K562 (cell line): Measurements from ENCODE around the gene MKNK1. TPM values are rescaled to one million over a fixed set of nuclear protein-coding genes. Genes with fewer than 3 reads are reported as not detected.
A peak's percentile ranks its signal among the peaks of the same experiment; 100 is the strongest.

ENCODE experiments used
- ATAC-seq: fragments of 200-7000 bp; cut with Tn5 transposase; 3 replicates; pipeline ENCODE4 v1.9.1; 2020; ENCODE audit warnings: moderate library complexity
- BruUV-seq: library from RNA; stranded (reverse); fragments of 400-500 nt; replicated peaks from 2 replicates; lab custom pipeline; 2021; lab: Mats Ljungman, UMichigan
- CTCF ChIA-PET: fragments of 300-600 bp; formaldehyde crosslinking; extraction: SDS; loops from one replicate; lab custom pipeline; 2021; ENCODE audit warnings: low intra/inter-chr PET ratio; lab: Yijun Ruan, JAX
- POLR2A ChIA-PET: fragments of 300-600, 350-650 bp; sonication (Branson Sonifier 250); formaldehyde crosslinking; extraction: SDS; loops from one replicate; lab custom pipeline; 2021; ENCODE audit warnings: antibody characterized with exemption, inconsistent platforms; lab: Yijun Ruan, JAX
- DNase-seq, 4 experiments: peaks; one replicate each; pipeline versions ENCODE4 v3.0.0 to v3.0.0-alpha.2; 2011 to 2018; ENCODE audit warnings: low spot score in 3 of 4, mixed read lengths in 3 of 4; ENCODE audit errors: extremely low read depth in 1 of 4
- FAIRE-seq: peaks from 2 replicates; lab custom pipeline; 2011; peaks lifted over from hg19 to GRCh38; lab: Jason Lieb, UNC
- H2AFZ ChIP-seq: 2 replicates; pipeline ENCODE4 v1.6.0; 2011; ENCODE audit warnings: low read depth, low read length, control low read depth, inconsistent platforms
- H3K27ac ChIP-seq: fragments of 200-600 bp; 3 replicates; pipeline ENCODE4 v1.8.0; 2011; ENCODE audit warnings: low read depth, mild to moderate bottlenecking, control low read depth, inconsistent platforms, low read length, moderate library complexity, mixed read lengths; ENCODE audit errors: extremely low read depth
- H3K27me3 ChIP-seq, 2 experiments: fragments of 300-600 bp in 1 of 2; 2 replicates in 1 of 2; 3 replicates in 1 of 2; pipeline versions ENCODE4 v1.6.0 to v1.8.0; 2011; ENCODE audit warnings: inconsistent platforms in 2 of 2, low read length in 2 of 2, mild to moderate bottlenecking in 1 of 2, mixed read lengths in 1 of 2, moderate library complexity in 1 of 2; ENCODE audit not compliant: control insufficient read depth in 2 of 2, insufficient read depth in 2 of 2
- H3K36me3 ChIP-seq: fragments of 300-600 bp; 3 replicates; pipeline ENCODE4 v1.8.0; 2011; ENCODE audit warnings: mild to moderate bottlenecking, low read length, inconsistent platforms; ENCODE audit not compliant: control insufficient read depth, insufficient read depth
- H3K4me1 ChIP-seq, 2 experiments: fragments of 200-600 bp in 1 of 2; replicated peaks in 1 of 2; 2 replicates in 1 of 2; 3 replicates in 1 of 2; pipeline versions ENCODE4 v1.5.1 to v1.8.0; 2011; ENCODE audit warnings: inconsistent platforms in 2 of 2, low read length in 2 of 2, mild to moderate bottlenecking in 1 of 2, mixed read lengths in 1 of 2, moderate library complexity in 1 of 2; ENCODE audit not compliant: control insufficient read depth in 2 of 2, insufficient read depth in 2 of 2
- H3K4me2 ChIP-seq: 2 replicates; pipeline ENCODE4 v1.6.1; 2011; ENCODE audit warnings: low read length, control low read depth, inconsistent platforms, mixed read lengths; ENCODE audit not compliant: insufficient read depth
- H3K4me3 ChIP-seq: fragments of 200-600 bp; sonication (generic), shearing (Covaris generic); 2 replicates; pipeline ENCODE4 v1.5.1; 2016; ENCODE audit warnings: control low read depth, inconsistent platforms
- H3K79me2 ChIP-seq: fragments of 200-600 bp; 3 replicates; pipeline ENCODE4 v1.8.0; 2011; ENCODE audit warnings: low read length, inconsistent platforms; ENCODE audit not compliant: control insufficient read depth, insufficient read depth
- H3K9ac ChIP-seq, 2 experiments: 2 replicates each; pipeline versions ENCODE4 v1.6.0 to v1.6.1; 2011; ENCODE audit warnings: low read depth in 2 of 2, low read length in 2 of 2, control low read depth in 1 of 2, inconsistent platforms in 1 of 2, mild to moderate bottlenecking in 1 of 2, mixed read lengths in 1 of 2; ENCODE audit not compliant: insufficient read depth in 1 of 2
- H3K9me1 ChIP-seq: one replicate; pipeline ENCODE4 v1.6.0; 2011; ENCODE audit warnings: inconsistent platforms, mild to moderate bottlenecking, low read length, moderate library complexity; ENCODE audit not compliant: control insufficient read depth, insufficient read depth
- H3K9me3 ChIP-seq: replicated peaks from 2 replicates; pipeline ENCODE4 v1.5.1; 2011; ENCODE audit warnings: low read depth, low read length, inconsistent platforms; ENCODE audit not compliant: control insufficient read depth, insufficient read depth
- H4K20me1 ChIP-seq: replicated peaks from 2 replicates; pipeline ENCODE4 v1.6.1; 2011; ENCODE audit warnings: low read length, inconsistent platforms, mixed read lengths; ENCODE audit not compliant: control insufficient read depth, insufficient read depth
- ADNP ChIP-seq: fragments of 200-800 bp; sonication (Bioruptor generic); IDR thresholded peaks from 2 replicates; pipeline ENCODE4 v1.6.1; 2016; ENCODE audit warnings: missing genetic modification characterization, missing compliant biosample characterization
- BCOR ChIP-seq: fragments of 450-650 bp; IDR thresholded peaks from 2 replicates; pipeline ENCODE4 v1.6.1; 2016
- KDM1A ChIP-seq, 2 experiments: fragments of 450-650 bp; IDR thresholded peaks; 2 replicates each; pipeline ENCODE4 v1.6.1; 2016; ENCODE audit warnings: mild to moderate bottlenecking in 2 of 2
- RBM25 ChIP-seq: fragments of 200-400 bp; formaldehyde crosslinking; IDR thresholded peaks from 2 replicates; pipeline ENCODE4 v1.6.1; 2018; ENCODE audit warnings: low read length, low read depth, moderate library complexity; ENCODE audit not compliant: severe bottlenecking
- ZNF316 ChIP-seq: fragments of 450-650 bp; IDR thresholded peaks from 2 replicates; pipeline ENCODE4 v1.6.1; 2016
- WGBS: fragments of 100-300 bp; shearing (Covaris generic); methylation state at CpG from one replicate; pipeline ENCODE4 v1.1.6; 2016; ENCODE audit warnings: low coverage, mixed read lengths; ENCODE audit not compliant: insufficient coverage; ENCODE audit errors: missing lambda C conversion rate; 5-methylcytosine and 5-hydroxymethylcytosine counted together
- in situ Hi-C: fragments of 300-500 bp; cut with MboI; formaldehyde crosslinking; loops from 4 replicates; pipeline ENCODE4 v1.15.0; 2018; ENCODE audit warnings: inconsistent platforms, mixed read lengths
- intact Hi-C: fragments of 100-400 bp; cut with micrococcal nuclease; formaldehyde crosslinking; loops from 2 replicates; pipeline ENCODE4 v1.14.2; 2022
- polyA plus RNA-seq, 8 experiments: library from polyadenylated mRNA; depleted of rRNA in 4 of 8; stranded (reverse) in 5 of 8; unstranded in 3 of 8; fragments of >200 nt; fragmentation: Nextera tagmentation in 2 of 8; fragmentation: Illumina TruSeq in 1 of 8; extraction: Ambion mirVana in 2 of 8; extraction: Trizol in 1 of 8; gene quantifications; 2 replicates each; pipeline versions ENCODE4 v1.2.1 to v1.2.3, GENCODE V29; 2011 to 2014; ENCODE audit warnings: inconsistent platforms in 1 of 8, missing spikeins in 1 of 8
- total RNA-seq, 7 experiments: library from RNA; depleted of rRNA in 6 of 7; stranded (reverse); fragments of >200 nt in 6 of 7; fragmentation: Illumina TruSeq in 2 of 7; extraction: Trizol in 2 of 7; gene quantifications; 2 replicates each; pipeline versions ENCODE4 v1.2.1 to v1.2.3, GENCODE V29; 2011 to 2021; ENCODE audit warnings: low replicate concordance in 1 of 7
- TF ChIP-seq, protein P1 (sequence below): sonication (generic); formaldehyde crosslinking; IDR thresholded peaks from 2 replicates; pipeline ENCODE4 v1.5.0; 2020; ENCODE audit warnings: missing genetic modification reagents
- TF ChIP-seq, protein P2 (sequence below): IDR thresholded peaks from 2 replicates; pipeline ENCODE4 v1.6.1; 2014; ENCODE audit warnings: antibody characterized with exemption

MKNK1 gene
- total and polyA plus RNA-seq, 9 of the 15 experiments (the other 6 are each of a cell fraction or from before 2014, with no cell fraction given) = 27.7 to 51.3 (median 43.7) TPM

DNA sequence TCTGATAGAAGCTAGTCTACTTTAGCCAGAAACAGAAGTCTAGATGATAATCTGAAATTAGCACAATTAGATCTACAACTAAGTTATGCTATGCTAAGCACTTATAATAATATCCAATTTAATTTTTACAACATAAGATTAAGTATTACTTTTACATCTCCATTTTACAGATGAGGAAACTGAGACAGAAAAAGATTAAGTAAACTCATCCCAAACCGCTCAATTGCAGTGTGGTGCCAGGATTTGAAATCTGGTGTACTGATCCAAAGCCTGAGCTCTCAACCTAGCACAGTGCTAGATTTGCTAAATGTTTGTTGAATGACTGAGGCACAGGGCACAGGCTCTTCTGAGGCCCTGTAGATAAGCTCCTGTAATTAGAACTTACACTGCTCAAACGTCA is 66.4 kb downstream of the MKNK1 start:
- CTCF ChIA-PET = interaction anchor here (0.6 to 1.3 kb wide), 2 partner anchors 16 to 60 kb away, joined by 3 read pairs; no protein-coding TSS in a partner anchor

More for the DNA sequence above, 66.4 kb downstream of the MKNK1 start:
- in situ Hi-C loops (loop anchor here (5.0 kb wide), 1 partner anchor 130 kb away; no protein-coding TSS in a partner anchor), intact Hi-C loops (no loop called here)
- H3K27ac ChIP-seq = no peak overlapping the region
- DNase-seq = no peak
- H3K9ac ChIP-seq = no peak overlapping the region
- no peaks in the 10 kb centered on the region for H3K79me2 ChIP-seq
- no peaks in the 10 kb centered on the region for H3K9me1 ChIP-seq
- no peak for ATAC-seq
- no peak overlapping the region for H3K4me3 ChIP-seq
- H3K9me3 ChIP-seq = no peaks in the 10 kb centered on the region
- no TSS peak for BruUV-seq
- WGBS = 31% methylated on average over 2 of the region's 2 CpGs
- no peak for FAIRE-seq
- TF ChIP-seq BCOR (peak; percentile 56; the same call in 1 of the 2 replicates), ZNF316 (peak; percentile 33), ADNP (tag) (0 out of 2 replicates have a peak, but pooled peaks have one; percentile 23), RBM25 (peak; percentile 50), KDM1A (IDR thresholded peaks at IDR 0.05) (peak; percentile 47 to 66; a peak in 3 of 4 replicates)
- TF ChIP-seq, protein P1, sequence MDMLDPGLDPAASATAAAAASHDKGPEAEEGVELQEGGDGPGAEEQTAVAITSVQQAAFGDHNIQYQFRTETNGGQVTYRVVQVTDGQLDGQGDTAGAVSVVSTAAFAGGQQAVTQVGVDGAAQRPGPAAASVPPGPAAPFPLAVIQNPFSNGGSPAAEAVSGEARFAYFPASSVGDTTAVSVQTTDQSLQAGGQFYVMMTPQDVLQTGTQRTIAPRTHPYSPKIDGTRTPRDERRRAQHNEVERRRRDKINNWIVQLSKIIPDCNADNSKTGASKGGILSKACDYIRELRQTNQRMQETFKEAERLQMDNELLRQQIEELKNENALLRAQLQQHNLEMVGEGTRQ (CRISPR knock-in tag) = no peak
- TF ChIP-seq, protein P2, sequence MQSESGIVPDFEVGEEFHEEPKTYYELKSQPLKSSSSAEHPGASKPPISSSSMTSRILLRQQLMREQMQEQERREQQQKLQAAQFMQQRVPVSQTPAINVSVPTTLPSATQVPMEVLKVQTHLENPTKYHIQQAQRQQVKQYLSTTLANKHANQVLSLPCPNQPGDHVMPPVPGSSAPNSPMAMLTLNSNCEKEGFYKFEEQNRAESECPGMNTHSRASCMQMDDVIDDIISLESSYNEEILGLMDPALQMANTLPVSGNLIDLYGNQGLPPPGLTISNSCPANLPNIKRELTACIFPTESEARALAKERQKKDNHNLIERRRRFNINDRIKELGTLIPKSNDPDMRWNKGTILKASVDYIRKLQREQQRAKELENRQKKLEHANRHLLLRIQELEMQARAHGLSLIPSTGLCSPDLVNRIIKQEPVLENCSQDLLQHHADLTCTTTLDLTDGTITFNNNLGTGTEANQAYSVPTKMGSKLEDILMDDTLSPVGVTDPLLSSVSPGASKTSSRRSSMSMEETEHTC = no peak
- POLR2A ChIA-PET = interaction anchor here (0.6 kb wide), 1 partner anchor 198 kb away, joined by 3 read pairs; no protein-coding TSS in a partner anchor
- H3K4me2 ChIP-seq = no peak overlapping the region
- H3K4me1 ChIP-seq = peaks cover 3 to 14% of the 10 kb centered on the region in 2 experiments; a peak in 3 of 5 replicates
- no peaks in the 10 kb centered on the region for H3K36me3 ChIP-seq
- no peak overlapping the region for H2AFZ ChIP-seq
- H3K27me3 ChIP-seq = no peaks in the 10 kb centered on the region
- H4K20me1 ChIP-seq = no peaks in the 10 kb centered on the region
